DLD1 (cell line): Measurements from ENCODE around the gene ZNF212.

Experiments used
- in situ Hi-C: cut with HindIII; loops from 2 replicates; pipeline ENCODE4 v1.10.0; 2017; ENCODE audit warnings: low sequenced_read_pairs

The ZNF212 gene

DNA sequence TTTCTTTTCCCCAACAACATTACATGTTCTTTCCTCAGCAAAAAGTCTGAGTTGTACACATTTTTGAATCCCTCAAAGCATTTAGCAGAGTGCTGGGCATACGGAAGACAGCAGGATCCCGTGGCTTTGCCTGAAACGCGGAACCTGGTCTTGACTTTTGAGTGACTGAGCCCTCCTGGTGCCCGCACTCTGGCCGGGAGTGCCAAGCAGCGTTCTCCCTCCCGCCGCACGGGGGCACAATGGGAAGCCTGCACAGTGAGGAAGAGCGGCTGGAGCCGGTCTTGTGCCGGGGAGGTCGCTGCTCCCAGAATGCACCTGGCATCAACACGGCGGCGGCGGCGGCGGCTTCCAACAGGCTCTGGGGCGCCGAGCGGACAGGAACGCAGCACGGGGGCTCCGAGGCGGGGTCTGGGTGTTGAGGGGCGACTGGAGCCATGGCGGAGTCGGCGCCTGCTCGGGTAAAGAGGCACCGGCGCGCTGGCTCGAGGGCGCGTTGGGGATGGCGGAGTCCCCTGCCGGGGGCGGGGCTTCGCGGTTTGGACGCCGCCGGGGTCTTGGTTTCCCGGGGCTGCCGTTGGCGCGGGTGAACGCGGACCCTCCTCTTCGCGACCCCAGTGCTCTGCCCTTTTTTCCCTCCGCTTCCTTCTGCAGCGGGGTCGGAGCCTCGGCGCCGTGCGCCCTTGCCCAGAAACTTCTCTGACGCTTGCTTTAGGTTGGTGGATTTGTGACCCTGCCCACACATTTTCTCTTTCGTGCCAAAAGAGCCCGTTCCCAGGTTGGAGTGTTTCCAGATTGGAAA lies at the start of gene ZNF212:
Gene ZNF212, plus strand, starts transcription at position 307 of the 799 bp plus-strand sequence. Its CDS starts 128 bp downstream, at position 435.
- in situ Hi-C loops = no loop called here

- in situ Hi-C loops = no loop called here
These were observed 47.6 kb upstream of the ZNF212 start for GRCh38 chr7:149191851-149192250.

- in situ Hi-C loops = no loop called here
These were observed 44.7 kb upstream of the ZNF212 start for GRCh38 chr7:149194799-149195179.

DNA sequence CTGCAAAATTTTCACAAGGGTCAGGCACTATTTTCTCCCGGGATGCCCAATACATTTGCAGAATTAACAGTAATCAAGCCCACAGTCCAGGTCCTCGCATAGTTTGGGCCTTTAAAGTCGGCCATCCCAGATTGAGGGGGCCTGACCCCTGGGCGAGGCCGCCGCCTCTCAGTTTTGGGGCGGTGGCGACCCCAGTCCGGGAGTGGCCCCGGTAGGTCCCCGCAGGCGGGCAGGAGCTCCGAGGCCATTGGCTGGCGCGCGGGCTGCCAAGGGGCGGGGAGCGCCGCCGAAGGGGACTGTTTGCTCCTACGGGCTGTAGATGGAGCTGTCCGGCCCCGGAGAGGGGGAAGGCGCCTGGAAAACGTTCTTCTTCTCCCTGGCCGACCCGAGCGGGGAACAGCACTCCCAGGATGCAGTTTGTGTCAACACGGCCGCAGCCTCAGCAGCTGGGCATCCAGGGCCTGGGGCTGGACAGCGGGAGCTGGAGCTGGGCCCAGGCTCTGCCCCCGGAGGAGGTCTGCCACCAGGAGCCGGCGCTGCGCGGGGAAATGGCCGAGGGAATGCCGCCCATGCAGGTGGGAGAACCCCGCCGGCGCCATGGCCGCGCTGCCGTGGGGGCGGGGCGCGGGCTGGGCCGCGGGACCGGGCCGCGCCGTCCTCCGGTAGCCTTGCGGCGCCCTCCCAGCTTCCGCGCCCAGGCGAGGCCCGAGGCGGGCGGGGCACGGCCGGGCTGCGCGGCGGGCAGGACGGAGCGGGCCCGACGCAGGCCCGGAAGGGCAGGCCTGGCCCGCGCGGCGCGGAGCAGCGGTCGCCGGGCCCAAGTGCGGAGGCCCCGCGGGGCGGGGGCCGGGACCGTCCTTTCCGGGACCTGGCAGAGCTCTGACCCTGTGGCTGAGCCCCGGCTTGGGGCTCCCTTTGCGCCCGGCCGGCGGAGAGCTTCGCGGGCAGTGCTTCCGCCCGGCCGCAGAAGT lies 44.0 kb upstream of the ZNF212 start, which contains the start of gene ZNF282:
Gene ZNF282, plus strand, starts transcription at position 367 of the 971 bp plus-strand sequence. Its CDS starts 44 bp downstream, at position 411.
- in situ Hi-C loops = no loop called here

- in situ Hi-C loops = no loop called here
These were observed 43.2 kb upstream of the ZNF212 start for GRCh38 chr7:149196151-149196704.

GRCh38 chr7:149196705-149197171 lies 42.7 kb upstream of the ZNF212 start:
- in situ Hi-C loops = no loop called here

GRCh38 chr7:149197675-149198074 lies 41.8 kb upstream of the ZNF212 start:
- in situ Hi-C loops = no loop called here

DNA sequence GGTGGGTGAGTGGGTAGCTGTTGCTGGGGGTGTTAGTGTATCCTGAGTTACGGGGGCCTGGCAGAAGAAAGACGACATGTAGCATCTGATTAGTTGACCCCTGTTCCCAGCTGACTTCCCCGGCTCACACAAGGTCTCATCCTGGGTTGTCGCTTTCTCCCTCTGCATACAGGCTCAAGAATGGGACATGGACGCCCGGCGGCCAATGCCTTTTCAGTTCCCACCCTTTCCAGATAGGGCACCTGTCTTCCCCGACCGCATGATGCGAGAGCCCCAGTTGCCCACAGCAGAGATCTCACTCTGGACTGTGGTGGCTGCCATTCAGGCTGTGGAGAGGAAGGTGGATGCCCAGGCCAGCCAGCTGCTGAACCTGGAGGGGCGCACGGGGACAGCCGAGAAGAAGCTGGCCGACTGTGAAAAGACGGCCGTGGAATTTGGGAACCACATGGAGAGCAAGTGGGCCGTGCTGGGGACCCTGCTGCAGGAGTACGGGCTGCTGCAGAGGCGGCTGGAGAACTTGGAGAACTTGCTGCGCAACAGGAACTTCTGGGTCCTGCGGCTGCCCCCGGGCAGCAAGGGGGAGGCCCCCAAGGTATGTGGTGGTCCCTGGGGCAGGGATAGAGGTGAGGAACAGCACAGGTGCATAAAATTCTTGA lies 41.2 kb upstream of the ZNF212 start:
- in situ Hi-C loops = no loop called here

DNA sequence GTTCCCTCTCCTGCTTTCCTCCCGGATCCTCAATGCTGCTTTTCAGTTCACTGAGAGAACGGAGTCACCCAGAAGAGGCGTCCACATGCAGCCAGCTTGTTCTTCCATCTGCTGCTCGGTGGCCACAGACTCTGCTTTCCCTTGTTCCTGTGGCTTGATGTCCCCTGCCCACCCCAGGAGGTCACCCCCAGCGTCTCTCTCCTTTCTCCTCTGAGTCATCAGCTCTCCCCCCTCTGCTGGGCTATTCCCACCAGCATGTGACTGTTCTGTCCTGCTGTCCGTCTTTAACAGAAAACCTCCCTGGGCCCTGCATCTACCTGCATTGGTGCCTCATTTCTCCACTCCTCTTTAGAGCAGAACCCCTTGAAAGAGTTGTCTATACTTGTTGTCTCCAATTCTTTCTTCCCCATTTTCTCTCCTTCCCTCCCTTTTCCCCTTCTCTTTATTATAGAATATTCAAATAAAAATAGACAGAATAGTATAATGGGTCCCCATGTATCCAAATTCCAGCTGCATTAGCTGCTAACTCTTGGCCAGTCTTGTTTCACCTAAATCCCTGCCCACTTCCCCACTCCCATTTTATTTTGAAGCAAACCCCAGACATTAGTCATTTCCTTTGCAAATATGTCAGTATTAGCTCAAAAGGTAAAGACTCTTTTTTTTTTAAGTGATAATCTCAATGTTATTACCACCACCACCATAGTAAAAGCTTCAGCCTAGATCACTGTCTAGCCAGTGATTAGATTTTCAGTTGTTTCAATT lies 40.0 kb upstream of the ZNF212 start:
- in situ Hi-C loops = no loop called here

DNA sequence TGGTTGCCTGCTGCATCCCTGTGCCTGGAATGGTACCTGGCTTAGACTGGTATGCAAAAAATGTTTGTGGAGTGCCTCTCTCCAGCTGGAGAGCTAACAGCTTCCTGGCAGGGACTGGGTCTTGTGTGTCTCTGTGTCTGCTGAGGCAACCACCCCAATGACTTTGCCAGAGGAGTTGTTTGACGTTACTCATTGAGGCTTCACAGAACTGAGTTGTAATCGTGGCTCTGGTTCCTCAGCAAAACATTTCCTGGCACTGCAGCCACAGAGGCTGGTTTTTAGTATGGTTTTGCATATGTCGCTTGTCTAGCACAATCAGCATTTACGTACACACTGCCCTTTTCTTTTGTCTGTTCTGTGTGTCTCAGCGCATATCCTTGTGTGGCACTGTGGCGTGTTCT lies 36.6 kb upstream of the ZNF212 start:
- in situ Hi-C loops = no loop called here

DNA sequence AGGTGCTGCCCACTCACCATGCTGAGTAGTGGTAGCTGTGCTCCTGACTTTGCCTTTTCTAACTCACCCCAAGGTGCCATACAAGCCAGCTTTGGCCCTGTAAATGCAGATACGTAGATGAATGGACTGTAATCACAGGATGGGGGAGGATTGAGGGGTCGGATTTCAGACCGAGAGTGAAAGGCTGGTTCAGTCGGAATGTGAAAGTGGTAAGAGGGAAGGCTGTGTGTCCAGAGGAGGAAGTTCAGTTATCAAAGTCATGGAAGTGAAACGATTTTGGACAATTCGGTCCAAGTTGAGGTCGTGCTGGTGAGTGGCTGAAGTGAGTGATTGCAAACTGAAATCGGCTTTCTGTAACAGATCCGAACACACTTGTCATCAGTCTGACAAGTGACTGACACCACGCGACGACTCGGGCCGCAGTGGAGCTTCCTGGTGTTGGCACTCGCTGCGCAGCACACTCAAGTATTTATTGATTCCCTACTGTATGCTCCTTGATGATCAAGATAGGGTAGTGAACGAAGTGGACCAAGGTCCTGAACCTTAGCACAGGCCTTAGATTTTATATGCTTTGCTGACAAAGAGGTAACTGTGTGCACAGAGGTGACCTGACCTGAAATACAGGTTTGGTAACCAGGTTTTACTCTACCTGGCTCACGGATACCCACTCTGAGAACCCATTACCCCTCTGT lies 33.6 kb upstream of the ZNF212 start:
- in situ Hi-C loops = no loop called here

DNA sequence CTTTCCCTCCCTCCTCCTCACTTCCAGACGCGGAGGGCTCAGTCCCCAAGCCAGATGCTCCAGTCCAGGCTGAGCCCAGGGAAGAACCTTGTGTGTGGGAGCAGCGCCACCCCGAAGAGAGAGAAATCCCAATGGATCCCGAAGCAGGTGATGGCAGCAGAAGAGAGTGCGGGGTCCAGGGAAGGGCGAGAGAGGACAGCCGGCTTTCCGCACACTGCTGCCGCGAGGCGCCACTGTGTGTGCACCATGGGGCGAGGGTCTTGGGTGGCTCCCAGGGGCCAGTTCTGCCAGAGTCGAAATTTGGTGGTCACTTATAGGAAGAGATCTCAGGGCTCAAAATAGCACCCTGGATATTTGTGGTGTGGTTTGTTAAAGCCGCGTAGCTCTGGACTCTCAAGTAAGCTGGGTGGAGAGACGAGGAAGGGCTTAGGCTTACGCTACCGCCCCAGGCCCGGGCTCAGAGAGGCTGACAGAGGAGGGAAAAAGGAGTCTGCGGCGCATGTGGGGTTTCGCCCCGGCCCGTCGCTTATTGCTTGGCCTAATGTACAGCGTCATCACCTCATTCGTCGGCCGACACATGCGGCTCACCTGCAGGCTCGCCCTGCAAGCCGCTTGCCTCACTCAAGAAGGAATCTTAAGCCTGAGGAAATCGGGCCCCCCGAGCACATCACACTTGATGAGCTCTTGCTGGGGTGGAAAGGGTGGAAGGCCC lies 32.0 kb upstream of the ZNF212 start:
- in situ Hi-C loops = no loop called here

DNA sequence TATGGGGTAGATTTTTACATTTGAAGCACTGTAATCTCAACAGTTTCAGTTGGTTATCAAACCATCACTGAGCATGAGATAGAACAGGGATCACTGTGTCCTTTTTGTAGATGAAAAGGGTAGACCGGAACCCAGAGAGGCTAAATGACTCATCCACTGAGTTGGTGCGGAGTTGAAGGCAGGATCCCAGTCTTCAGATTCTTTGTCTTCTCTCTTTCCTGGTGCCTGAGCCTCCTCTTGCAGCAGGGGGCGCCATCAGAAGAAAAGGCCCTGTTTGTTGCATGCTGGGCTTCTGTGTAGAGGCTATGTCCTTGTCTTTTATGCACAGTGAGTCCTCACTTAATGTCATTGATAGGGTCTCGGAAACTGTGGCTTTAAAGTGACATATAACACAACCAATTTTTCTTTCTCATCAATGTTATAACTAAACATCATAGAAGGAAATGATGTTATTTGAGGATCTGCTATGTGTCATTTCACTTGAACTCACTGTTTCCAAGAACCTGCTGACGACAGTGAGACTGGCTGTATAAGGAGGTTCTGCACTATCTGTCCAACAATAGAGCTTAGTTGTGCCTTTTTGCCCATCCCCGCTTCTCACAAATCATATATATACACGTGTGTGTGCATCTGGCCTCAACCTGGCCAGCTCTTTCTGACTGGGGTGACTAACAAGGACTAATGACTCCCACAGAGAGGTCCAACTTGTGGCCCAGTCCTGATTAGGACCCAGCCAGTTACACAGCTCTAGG lies 29.8 kb upstream of the ZNF212 start:
- in situ Hi-C loops = no loop called here

- in situ Hi-C loops = no loop called here
These were observed 28.9 kb upstream of the ZNF212 start for GRCh38 chr7:149210551-149210950.

DNA sequence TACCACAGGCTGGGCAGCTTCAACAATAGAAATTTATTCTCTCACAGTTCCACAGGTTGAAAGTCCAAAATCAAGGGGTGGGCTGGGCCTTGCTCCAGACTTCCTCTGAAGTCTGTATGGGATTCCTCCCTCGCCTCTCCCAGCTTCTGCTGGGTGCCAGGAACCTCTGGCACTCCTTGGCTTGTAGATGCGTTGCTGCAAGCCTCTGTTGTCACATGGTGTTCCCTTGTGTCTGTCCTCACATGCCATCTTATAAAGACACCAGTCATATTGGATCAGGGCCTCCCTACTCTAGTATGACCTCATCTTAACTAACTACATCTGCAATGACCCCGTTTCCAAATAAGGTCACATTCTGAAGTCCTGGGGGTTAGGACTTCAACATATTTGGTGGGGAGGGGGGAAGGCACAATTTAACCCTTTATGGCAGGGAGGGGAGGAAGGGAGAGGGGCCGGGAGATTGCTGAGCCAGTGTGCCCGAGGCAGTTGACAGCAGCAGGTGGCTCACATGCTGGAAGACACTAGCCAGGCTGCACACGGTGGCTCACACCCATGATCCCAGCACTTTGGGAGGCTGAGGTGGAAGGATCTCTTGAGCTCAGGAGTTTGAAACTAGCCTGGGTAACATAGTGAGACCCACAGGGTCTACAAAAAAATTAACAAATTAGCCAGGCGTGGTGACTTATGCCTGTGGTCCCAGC lies 25.3 kb upstream of the ZNF212 start:
- in situ Hi-C loops = no loop called here

DNA sequence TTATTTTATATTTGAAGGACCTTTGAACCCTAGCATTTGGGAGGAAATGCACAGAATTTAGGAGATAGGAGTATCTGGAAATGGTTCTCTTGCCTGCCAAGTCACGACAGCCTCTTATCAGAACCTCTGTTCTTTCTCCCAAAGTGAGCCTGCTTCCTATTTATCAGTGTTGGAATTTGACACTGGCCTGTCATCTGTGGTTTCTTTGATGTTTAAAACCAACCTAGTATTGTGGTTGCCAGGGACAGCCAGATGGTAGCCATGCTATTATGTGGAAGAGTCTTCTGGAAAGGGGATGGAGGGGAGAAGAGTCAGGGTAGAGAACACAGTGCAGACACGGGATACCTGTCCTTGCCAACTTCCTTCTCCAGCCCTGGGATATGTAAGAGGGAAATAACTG lies 23.0 kb upstream of the ZNF212 start:
- in situ Hi-C loops = no loop called here

GRCh38 chr7:149217570-149217969 lies 21.9 kb upstream of the ZNF212 start:
- in situ Hi-C loops = no loop called here
